ENCODE data around the gene RGS6. TPM values are rescaled to one million over a fixed set of nuclear protein-coding genes. Genes with fewer than 3 reads are reported as not detected.

The RGS6 gene
- total RNA-seq, 4 donors from 2014 or later, result 0.83 to 2.4 (median 1.5) TPM

DNA sequence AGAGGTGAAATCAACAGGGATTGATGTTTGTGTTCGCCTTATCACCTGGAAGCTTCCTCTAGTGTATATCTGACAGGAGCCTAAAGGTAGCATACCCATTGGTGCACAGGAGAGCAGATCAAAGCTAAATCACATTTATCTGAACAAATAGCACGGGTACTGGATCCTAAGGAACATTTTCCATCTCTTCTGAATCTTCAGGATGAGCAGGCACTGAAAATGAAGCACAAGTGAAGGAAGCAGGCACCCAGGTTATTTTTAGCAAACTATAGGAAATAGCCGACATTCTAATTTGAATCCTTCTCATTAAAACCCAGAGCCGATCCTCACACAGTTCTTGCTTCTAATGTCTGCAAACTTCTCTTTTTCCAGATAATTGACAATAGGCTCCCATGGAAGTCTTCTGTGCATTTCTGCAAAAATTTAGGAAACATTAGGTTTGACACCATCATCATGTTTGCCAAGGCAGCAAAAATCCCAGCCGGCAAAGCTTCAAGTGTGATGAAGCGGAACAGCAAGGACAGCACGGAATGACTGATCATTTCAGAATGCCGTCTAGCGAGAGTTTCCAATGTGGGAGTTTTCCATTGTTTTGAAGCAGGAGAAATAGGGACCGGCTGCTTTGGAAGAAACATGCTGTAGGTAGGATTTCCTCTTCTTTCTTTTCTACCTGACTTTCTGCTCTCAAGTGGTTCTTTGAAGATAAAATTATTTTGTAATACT, 24.3 kb upstream of the RGS6 start:
- peak; percentile 34 for DNase-seq (ENCODE audit: extremely low spot score)
- Histone ChIP-seq H3K4me3 (no peak overlapping the region), H3K27me3 (peaks cover 0 to 22% (median 0%) of the 10 kb centered on the region in 4 donors), H3K36me3 (no peaks in the 10 kb centered on the region), H3K9me3 (no peaks in the 10 kb centered on the region), H3K27ac (replicated peaks in 1 of 4) (no peak overlapping the region), H3K4me1 (peaks cover 0 to 18% (median 0%) of the 10 kb centered on the region in 4 donors)
- intact Hi-C loops (cut with DNase I), result no loop called here
- 59% methylated on average over 10 of the region's 10 CpGs for WGBS
- TF ChIP-seq POLR2A (IDR thresholded peaks at IDR 0.05; ENCODE audit: low read depth), result no peak
- TF ChIP-seq EP300 (IDR thresholded peaks at IDR 0.05), result no peak
- no peak for TF ChIP-seq CTCF (IDR thresholded peaks at IDR 0.05)
- no peak for TF ChIP-seq POLR2AphosphoS5 (IDR thresholded peaks at IDR 0.05)

DNA sequence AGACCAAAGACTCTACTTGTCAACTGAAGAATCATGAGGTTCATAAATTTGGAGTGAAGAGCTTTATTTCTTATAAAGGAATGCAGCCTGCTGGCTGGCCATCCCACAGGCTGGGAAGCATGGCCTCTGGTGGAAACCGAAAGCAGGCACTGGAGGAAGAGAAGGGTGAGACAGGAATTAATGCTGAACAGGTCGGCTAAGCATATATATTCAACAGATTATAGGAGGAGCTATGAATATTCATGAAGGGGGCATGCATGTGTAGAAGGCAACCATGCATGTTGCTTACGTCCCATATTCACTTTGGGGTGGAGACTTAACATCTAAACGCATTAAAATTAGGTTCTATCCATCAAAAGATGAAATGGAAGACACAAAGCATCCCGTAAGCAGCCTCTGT, 20.6 kb upstream of the RGS6 start:
- peaks cover 0 to 16% (median 0%) of the 10 kb centered on the region in 4 donors for H3K27me3 ChIP-seq
- H3K4me3 ChIP-seq, result no peak overlapping the region
- no peak overlapping the region for H3K27ac ChIP-seq (replicated peaks in 1 of 4)
- H3K4me1 ChIP-seq, result no peaks in the 10 kb centered on the region
- intact Hi-C loops (cut with DNase I), result no loop called here
- peak; percentile 78 for DNase-seq (ENCODE audit: extremely low spot score)
- H3K36me3 ChIP-seq, result no peaks in the 10 kb centered on the region
- WGBS, result 77% methylated on average over 5 of the region's 5 CpGs
- TF ChIP-seq CTCF (IDR thresholded peaks at IDR 0.05), result no peak
- no peak for TF ChIP-seq POLR2A (IDR thresholded peaks at IDR 0.05; ENCODE audit: low read depth)
- TF ChIP-seq EP300 (IDR thresholded peaks at IDR 0.05), result no peak
- no peak for TF ChIP-seq POLR2AphosphoS5 (IDR thresholded peaks at IDR 0.05)
- H3K9me3 ChIP-seq, result no peaks in the 10 kb centered on the region

DNA sequence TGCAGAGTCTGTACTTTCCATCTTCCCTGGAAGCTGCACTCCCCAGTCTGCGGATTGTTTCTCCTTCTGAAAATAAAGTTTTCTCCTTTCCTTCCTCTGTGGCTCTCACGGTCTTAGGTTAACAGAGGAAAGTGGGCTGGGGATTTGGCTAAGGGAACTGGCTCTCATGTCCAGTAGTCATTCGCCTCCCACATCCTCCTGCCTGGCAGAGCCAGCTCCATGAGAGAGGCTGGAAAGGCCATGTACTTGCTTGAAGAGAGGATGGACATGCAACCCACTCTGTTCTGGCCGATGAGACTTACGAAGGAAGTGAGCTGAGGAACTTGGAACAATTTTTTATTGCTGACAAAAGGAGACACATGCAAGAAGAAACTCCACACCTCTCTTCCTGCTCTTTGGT, 18.9 kb upstream of the RGS6 start:
- H3K4me1 ChIP-seq, result no peaks in the 10 kb centered on the region
- H3K9me3 ChIP-seq, result no peaks in the 10 kb centered on the region
- intact Hi-C loops (cut with DNase I), result no loop called here
- no peak overlapping the region for H3K4me3 ChIP-seq
- no peaks in the 10 kb centered on the region for H3K36me3 ChIP-seq
- WGBS, result 86% methylated on average over 5 of the region's 5 CpGs
- TF ChIP-seq EP300 (IDR thresholded peaks at IDR 0.05) (no peak), CTCF (IDR thresholded peaks at IDR 0.05) (no peak), POLR2AphosphoS5 (IDR thresholded peaks at IDR 0.05) (no peak), POLR2A (IDR thresholded peaks at IDR 0.05; ENCODE audit: low read depth) (no peak)
- DNase-seq (ENCODE audit: extremely low spot score), result no peak
- no peak overlapping the region for H3K27ac ChIP-seq (replicated peaks in 1 of 4)
- H3K27me3 ChIP-seq, result peaks cover 0 to 16% (median 0%) of the 10 kb centered on the region in 4 donors

GRCh38 chr14:71918955-71919354, 13.3 kb upstream of the RGS6 start:
- intact Hi-C loops (cut with DNase I), result no loop called here
- no peaks in the 10 kb centered on the region for H3K9me3 ChIP-seq
- H3K27ac ChIP-seq (replicated peaks in 1 of 4), result no peak overlapping the region
- 32% methylated on average over 3 of the region's 3 CpGs for WGBS
- H3K4me1 ChIP-seq, result no peaks in the 10 kb centered on the region
- TF ChIP-seq CTCF (IDR thresholded peaks at IDR 0.05) (no peak), POLR2A (IDR thresholded peaks at IDR 0.05; ENCODE audit: low read depth) (no peak), EP300 (IDR thresholded peaks at IDR 0.05) (no peak), POLR2AphosphoS5 (IDR thresholded peaks at IDR 0.05) (no peak)
- DNase-seq (ENCODE audit: extremely low spot score), result no peak
- H3K27me3 ChIP-seq, result peaks cover 0 to 3% (median 0%) of the 10 kb centered on the region in 4 donors
- H3K36me3 ChIP-seq, result no peaks in the 10 kb centered on the region
- no peak overlapping the region for H3K4me3 ChIP-seq

GRCh38 chr14:71923513-71923912, 8.7 kb upstream of the RGS6 start:
- intact Hi-C loops (cut with DNase I), result no loop called here
- DNase-seq (ENCODE audit: extremely low spot score), result no peak
- 72% methylated on average over 4 of the region's 4 CpGs for WGBS

More at GRCh38 chr14:71923513-71923912, 8.7 kb upstream of the RGS6 start:
- TF ChIP-seq POLR2AphosphoS5 (IDR thresholded peaks at IDR 0.05), result no peak
- no peak for TF ChIP-seq CTCF (IDR thresholded peaks at IDR 0.05)
- no peak for TF ChIP-seq POLR2A (IDR thresholded peaks at IDR 0.05; ENCODE audit: low read depth)
- no peak for TF ChIP-seq EP300 (IDR thresholded peaks at IDR 0.05)
- Histone ChIP-seq H3K9me3 (no peaks in the 10 kb centered on the region), H3K4me3 (no peak overlapping the region), H3K27me3 (no peaks in the 10 kb centered on the region), H3K27ac (replicated peaks in 1 of 4) (no peak overlapping the region), H3K36me3 (no peaks in the 10 kb centered on the region), H3K4me1 (no peaks in the 10 kb centered on the region)
